GM10248 (cell line): Measurements from ENCODE around the gene ZNF714.

Experiments used
- CTCF ChIA-PET: fragments of 300-600 bp; sonication (Branson Sonifier 250); formaldehyde crosslinking; extraction: SDS; loops from one replicate; lab custom pipeline; 2021; ENCODE audit warnings: antibody characterized with exemption; lab: Yijun Ruan, JAX
- POLR2A ChIA-PET: fragments of 350-650 bp; sonication (Branson Sonifier 250); formaldehyde crosslinking; extraction: SDS; loops from one replicate; lab custom pipeline; 2020; ENCODE audit warnings: antibody characterized with exemption; lab: Yijun Ruan, JAX
- DNase-seq: peaks from one replicate; pipeline ENCODE4 v3.0.0; 2012; ENCODE audit errors: extremely low spot score
- TF ChIP-seq, protein P1 (sequence below): IDR thresholded peaks from 2 replicates; pipeline ENCODE4 v1.5.1; 2012; ENCODE audit warnings: mild to moderate bottlenecking, low read depth; ENCODE audit errors: extremely low read depth, missing control alignments, control extremely low read depth

The ZNF714 gene

DNA sequence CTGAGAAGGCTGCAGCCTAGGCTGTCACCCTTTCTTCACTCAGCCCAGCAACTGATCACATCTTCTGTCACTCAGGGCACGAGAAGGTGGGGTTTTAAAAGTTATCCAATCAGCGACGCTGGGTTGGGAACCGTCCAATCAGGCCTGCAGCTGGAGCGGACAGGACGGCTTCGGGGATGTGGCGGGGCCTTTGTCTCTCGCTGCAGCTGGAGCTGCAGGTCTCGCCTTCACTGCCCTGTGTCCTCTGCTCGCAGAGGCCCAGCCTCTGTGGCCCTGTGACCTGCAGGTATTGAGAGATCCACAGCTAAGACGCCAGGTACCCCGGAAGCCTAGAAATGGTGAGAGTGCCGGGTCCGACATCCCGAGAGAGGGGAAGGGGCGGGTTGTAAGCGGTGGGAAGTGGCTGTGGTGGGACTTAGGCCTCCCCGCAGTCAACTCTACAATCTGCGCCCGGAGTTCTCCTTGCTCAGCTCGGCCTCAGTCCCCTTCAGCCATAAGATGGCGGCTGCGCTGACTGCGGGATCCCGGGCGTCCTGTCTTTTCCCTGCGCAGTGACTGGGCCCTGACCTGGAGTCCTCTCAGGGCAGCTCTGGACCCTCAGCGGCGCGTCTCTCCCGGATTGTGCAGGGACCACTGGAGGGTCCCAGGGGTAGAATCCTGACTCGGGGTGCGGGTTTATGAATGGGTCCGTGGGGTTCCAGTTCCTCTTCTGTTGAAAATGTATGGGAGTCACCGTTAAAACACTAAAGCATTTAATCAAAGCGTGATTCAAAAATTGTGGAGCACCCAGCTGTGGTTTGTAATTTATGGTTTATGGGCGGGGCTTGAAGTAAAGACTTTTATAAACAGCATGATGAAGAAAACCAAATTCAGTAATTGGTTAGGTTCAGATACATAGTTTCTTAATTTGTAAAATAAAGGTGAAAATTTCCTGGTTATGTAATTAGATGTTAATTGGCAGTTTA is at the start of gene ZNF714:
Gene ZNF714 (plus strand): TSS at position 193 of the 965 bp plus-strand sequence. CDS start 16,066 bp downstream, outside the sequence.
- POLR2A ChIA-PET = interaction anchor here (0.9 to 1.5 kb wide), 4 partner anchors 11 to 422 kb away, joined by 3 to 6 read pairs (median 4); partner anchors contain the start of genes ZNF431 and ZNF626

DNA sequence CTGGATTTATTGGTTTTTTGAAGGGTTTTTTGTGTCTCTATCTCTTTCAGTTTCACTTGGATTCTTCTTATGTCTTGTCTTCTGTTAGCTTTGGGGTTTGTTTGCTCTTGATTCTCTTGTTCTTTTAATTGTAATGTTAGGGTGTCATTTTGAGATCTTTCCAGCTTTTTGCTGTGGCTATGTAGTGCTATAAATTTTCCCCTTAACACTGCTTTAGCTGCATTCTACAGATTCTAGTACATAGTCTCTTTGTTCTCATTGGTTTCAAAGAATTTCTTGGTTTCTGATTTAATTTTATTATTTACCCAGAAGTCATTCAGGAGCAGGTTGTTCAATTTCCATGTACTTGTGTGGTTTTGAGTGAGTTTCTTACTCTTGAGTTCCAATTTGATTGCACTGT is 37.0 kb upstream of the ZNF714 start:
- TF ChIP-seq, protein P1, sequence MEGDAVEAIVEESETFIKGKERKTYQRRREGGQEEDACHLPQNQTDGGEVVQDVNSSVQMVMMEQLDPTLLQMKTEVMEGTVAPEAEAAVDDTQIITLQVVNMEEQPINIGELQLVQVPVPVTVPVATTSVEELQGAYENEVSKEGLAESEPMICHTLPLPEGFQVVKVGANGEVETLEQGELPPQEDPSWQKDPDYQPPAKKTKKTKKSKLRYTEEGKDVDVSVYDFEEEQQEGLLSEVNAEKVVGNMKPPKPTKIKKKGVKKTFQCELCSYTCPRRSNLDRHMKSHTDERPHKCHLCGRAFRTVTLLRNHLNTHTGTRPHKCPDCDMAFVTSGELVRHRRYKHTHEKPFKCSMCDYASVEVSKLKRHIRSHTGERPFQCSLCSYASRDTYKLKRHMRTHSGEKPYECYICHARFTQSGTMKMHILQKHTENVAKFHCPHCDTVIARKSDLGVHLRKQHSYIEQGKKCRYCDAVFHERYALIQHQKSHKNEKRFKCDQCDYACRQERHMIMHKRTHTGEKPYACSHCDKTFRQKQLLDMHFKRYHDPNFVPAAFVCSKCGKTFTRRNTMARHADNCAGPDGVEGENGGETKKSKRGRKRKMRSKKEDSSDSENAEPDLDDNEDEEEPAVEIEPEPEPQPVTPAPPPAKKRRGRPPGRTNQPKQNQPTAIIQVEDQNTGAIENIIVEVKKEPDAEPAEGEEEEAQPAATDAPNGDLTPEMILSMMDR = no peak
- CTCF ChIA-PET = no interaction called here
- POLR2A ChIA-PET = no interaction called here

More for the DNA sequence above, at the start of gene ZNF714:
- CTCF ChIA-PET = interaction anchor here (0.9 to 1.8 kb wide), 2 partner anchors 10 to 61 kb away, joined by 3 to 4 read pairs; no protein-coding TSS in a partner anchor
- TF ChIP-seq, protein P1 = no peak
- peak; percentile 85 for DNase-seq

DNA sequence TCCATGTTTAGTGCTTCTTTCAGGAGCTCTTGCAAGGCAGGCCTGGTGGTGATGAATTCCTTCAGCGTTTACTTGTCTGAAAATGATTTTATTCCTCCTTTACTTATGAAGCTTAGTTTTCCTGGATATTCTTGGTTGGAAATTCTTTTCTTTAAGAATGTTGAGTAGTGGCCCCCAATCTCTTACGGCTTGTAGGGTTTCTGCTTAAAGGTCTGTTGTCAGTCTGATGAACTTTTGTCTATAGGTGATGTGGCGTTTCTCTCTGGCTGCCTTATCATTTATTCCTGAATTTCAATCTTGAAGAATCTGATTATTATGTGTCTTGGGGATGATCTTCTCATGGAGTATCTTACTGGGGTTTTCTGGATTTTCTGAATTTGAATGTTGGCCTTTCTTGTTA is 35.5 kb upstream of the ZNF714 start:
- POLR2A ChIA-PET = no interaction called here
- no peak for DNase-seq
- TF ChIP-seq, protein P1 = no peak
- CTCF ChIA-PET = no interaction called here

More for the DNA sequence above, 37.0 kb upstream of the ZNF714 start:
- no peak for DNase-seq

DNA sequence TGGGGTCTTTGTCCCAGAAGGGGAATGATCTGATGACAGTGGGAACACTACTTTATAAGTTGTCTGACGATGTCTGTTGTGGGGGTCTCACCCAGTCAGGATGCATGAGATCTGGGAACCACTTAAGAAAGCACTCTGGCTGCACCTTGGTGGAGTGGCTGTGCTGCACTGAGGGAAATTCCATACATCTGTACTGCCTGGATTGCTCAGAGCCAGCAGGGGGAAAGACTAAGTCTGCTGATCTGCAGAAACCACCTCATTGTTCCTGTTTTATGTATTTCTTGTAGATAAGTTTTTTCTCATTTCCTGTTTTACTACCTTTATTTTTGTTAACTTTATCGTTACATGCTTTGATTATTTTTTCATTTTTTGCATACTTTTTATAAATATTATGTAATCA is 34.3 kb upstream of the ZNF714 start:
- DNase-seq = no peak
- TF ChIP-seq, protein P1 = no peak
- ChIA-PET POLR2A (no interaction called here), CTCF (no interaction called here)

DNA sequence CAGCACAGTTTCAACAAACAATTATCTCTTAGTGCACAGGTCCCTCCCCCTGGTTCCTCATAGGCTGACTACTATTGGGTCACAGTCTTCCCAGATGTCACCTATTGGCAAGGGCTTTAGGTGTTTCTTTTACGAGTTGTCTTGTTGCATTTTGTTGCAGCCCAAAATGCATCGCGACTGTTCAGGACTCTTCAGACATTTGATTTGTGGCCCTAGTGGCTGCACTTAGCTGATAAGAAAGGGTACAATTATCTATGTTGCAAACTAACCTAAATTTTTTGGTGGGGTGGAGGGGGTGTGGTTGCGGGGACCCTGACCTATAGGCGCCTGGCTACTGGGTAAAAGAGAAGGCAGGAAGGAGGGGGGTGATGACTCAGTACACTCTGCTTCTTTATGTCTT is 29.1 kb upstream of the ZNF714 start:
- POLR2A ChIA-PET = no interaction called here

DNA sequence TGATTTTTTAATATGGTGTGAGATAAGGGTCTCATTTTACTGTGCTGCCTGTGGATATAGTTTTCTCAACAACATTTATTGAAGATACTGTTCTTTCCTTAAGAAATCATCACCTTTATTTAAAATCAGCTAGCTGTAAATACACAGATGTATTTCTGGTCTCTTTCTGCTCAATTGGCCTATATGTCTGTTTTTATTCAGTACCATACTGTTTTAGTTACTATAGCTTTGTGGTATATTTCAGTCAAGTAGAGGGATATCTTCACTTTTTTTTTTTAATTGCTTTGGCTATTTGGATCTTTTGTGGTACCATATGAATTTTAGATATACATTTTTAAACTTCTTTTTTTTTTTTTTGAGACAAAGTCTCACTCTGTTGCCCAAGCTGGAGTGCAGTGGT is 16.7 kb upstream of the ZNF714 start:
- TF ChIP-seq, protein P1 = no peak
- DNase-seq = no peak
- POLR2A ChIA-PET = no interaction called here
- CTCF ChIA-PET = no interaction called here

More for the DNA sequence above, 29.1 kb upstream of the ZNF714 start:
- TF ChIP-seq, protein P1 = no peak
- no peak for DNase-seq
- CTCF ChIA-PET = no interaction called here
